ENCODE measurements around the gene NCBP1. TPM values are rescaled to one million over a fixed set of nuclear protein-coding genes. Genes with fewer than 3 reads are reported as not detected.
A peak's percentile ranks its signal among the peaks of the same experiment; 100 is the strongest.

NCBP1 gene
- polyA plus RNA-seq, 2 of the 4 experiments (the other 2 are of a cell fraction), result 31.8 to 48.2 TPM

- Histone ChIP-seq H3K4me1 (no peaks in the 10 kb centered on the region), H3K9me3 (no peaks in the 10 kb centered on the region), H3K4me2 (no peak overlapping the region), H3K27ac (no peak overlapping the region), H3K4me3 (no peak overlapping the region)
- ATAC-seq (no peak), FAIRE-seq (no peak), DNase-seq (ENCODE audit: low read depth in 1 of 2, low spot score in 1 of 2) (no peak)
- ChIA-PET CTCF (no interaction called here), POLR2A (no interaction called here)
- no peak for TF ChIP-seq RFX5 (IDR thresholded peaks at IDR 0.05)
- 88% methylated on average over 3 of the region's 3 CpGs for WGBS (ENCODE audit: missing lambda C conversion rate)
Observed at GRCh38 chr9:97651646-97652045, 18.0 kb downstream of the NCBP1 start.

GRCh38 chr9:97658707-97659106, 25.1 kb downstream of the NCBP1 start:
- TF ChIP-seq MAFK (IDR thresholded peaks at IDR 0.05; ENCODE audit: partially characterized antibody), result peak; percentile 85
- TF ChIP-seq, protein P1, sequence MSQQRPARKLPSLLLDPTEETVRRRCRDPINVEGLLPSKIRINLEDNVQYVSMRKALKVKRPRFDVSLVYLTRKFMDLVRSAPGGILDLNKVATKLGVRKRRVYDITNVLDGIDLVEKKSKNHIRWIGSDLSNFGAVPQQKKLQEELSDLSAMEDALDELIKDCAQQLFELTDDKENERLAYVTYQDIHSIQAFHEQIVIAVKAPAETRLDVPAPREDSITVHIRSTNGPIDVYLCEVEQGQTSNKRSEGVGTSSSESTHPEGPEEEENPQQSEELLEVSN (IDR thresholded peaks at IDR 0.05; ENCODE audit: borderline replicate concordance, low read depth), result no peak
- TF ChIP-seq ESRRA (IDR thresholded peaks at IDR 0.05; ENCODE audit: borderline replicate concordance, low read length), result no peak
- TF ChIP-seq, protein P2, sequence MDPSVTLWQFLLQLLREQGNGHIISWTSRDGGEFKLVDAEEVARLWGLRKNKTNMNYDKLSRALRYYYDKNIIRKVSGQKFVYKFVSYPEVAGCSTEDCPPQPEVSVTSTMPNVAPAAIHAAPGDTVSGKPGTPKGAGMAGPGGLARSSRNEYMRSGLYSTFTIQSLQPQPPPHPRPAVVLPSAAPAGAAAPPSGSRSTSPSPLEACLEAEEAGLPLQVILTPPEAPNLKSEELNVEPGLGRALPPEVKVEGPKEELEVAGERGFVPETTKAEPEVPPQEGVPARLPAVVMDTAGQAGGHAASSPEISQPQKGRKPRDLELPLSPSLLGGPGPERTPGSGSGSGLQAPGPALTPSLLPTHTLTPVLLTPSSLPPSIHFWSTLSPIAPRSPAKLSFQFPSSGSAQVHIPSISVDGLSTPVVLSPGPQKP (IDR thresholded peaks at IDR 0.05; ENCODE audit: low read depth, low read length), result no peak
- TF ChIP-seq ZFP36 (IDR thresholded peaks at IDR 0.05; ENCODE audit: borderline replicate concordance, partially characterized antibody), result no peak
- CTCF ChIA-PET, result no interaction called here
- DNase-seq (ENCODE audit: low read depth in 1 of 2, low spot score in 1 of 2) (no peak), ATAC-seq (no peak), FAIRE-seq (peak; percentile 23)
- no peak overlapping the region for H3K4me3 ChIP-seq
- no peaks in the 10 kb centered on the region for H3K9me3 ChIP-seq
- no peak overlapping the region for H3K4me2 ChIP-seq
- no peak overlapping the region for H3K27ac ChIP-seq
- WGBS (ENCODE audit: missing lambda C conversion rate), result 63% methylated on average over 1 of the region's 1 CpG
- no peaks in the 10 kb centered on the region for H3K4me1 ChIP-seq
- POLR2A ChIA-PET, result no interaction called here

DNA sequence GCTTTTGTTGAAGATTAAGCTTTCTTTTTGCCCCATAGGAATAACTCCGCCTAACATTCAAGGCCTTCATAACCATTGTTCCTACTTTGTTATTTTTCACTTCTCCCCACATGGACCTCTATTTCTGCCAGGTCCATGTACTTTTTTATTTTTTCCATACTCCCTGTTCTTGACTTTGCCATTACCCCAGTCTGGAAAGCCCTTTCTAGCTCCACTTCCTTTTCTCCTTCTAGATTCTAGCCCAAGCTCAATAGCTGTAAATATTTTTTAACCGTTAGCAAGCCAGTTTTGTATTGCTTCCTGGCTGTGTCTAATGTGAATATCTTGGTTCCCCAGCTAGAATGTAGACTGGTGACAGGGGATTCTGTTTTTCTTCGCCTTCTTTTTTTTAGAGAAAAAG, 26.1 kb downstream of the NCBP1 start:
- Histone ChIP-seq H3K4me3 (no peak overlapping the region), H3K9me3 (no peaks in the 10 kb centered on the region), H3K27ac (no peak overlapping the region), H3K4me1 (no peaks in the 10 kb centered on the region), H3K4me2 (no peak overlapping the region)
- DNase-seq (ENCODE audit: low read depth in 1 of 2, low spot score in 1 of 2) (no peak), FAIRE-seq (no peak), ATAC-seq (no peak)
- POLR2A ChIA-PET, result interaction anchor here (1.3 kb wide), 1 partner anchor 26 kb away, joined by 6 read pairs; the partner anchor contains the start of genes NCBP1 and TSTD2
- CTCF ChIA-PET, result interaction anchor here (0.6 to 1.3 kb wide), 3 partner anchors 17 to 44 kb away, joined by 3 to 4 read pairs (median 3); no protein-coding TSS in a partner anchor
- 96% methylated on average over 3 of the region's 3 CpGs for WGBS (ENCODE audit: missing lambda C conversion rate)
- TF ChIP-seq BHLHE40 (IDR thresholded peaks at IDR 0.05; ENCODE audit: low read depth, low read length), result no peak
- TF ChIP-seq NFE2L2 (conservative IDR thresholded peaks at IDR 0.05; ENCODE audit: low read length), result no peak
- no peak for TF ChIP-seq FOSB (CRISPR knock-in tag; IDR thresholded peaks at IDR 0.05)
- no peak for TF ChIP-seq CBX2 (IDR thresholded peaks at IDR 0.05; ENCODE audit: borderline replicate concordance, low read depth)
- no peak for TF ChIP-seq PHF8 (IDR thresholded peaks at IDR 0.05; ENCODE audit: borderline replicate concordance, low read depth)
- TF ChIP-seq, protein P3, sequence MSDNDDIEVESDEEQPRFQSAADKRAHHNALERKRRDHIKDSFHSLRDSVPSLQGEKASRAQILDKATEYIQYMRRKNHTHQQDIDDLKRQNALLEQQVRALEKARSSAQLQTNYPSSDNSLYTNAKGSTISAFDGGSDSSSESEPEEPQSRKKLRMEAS (IDR thresholded peaks at IDR 0.05), result no peak
- TF ChIP-seq EHF (CRISPR knock-in tag; IDR thresholded peaks at IDR 0.05), result no peak
- no peak for TF ChIP-seq CHD2 (IDR thresholded peaks at IDR 0.05; ENCODE audit: low read length, partially characterized antibody)
- TF ChIP-seq, protein P4, sequence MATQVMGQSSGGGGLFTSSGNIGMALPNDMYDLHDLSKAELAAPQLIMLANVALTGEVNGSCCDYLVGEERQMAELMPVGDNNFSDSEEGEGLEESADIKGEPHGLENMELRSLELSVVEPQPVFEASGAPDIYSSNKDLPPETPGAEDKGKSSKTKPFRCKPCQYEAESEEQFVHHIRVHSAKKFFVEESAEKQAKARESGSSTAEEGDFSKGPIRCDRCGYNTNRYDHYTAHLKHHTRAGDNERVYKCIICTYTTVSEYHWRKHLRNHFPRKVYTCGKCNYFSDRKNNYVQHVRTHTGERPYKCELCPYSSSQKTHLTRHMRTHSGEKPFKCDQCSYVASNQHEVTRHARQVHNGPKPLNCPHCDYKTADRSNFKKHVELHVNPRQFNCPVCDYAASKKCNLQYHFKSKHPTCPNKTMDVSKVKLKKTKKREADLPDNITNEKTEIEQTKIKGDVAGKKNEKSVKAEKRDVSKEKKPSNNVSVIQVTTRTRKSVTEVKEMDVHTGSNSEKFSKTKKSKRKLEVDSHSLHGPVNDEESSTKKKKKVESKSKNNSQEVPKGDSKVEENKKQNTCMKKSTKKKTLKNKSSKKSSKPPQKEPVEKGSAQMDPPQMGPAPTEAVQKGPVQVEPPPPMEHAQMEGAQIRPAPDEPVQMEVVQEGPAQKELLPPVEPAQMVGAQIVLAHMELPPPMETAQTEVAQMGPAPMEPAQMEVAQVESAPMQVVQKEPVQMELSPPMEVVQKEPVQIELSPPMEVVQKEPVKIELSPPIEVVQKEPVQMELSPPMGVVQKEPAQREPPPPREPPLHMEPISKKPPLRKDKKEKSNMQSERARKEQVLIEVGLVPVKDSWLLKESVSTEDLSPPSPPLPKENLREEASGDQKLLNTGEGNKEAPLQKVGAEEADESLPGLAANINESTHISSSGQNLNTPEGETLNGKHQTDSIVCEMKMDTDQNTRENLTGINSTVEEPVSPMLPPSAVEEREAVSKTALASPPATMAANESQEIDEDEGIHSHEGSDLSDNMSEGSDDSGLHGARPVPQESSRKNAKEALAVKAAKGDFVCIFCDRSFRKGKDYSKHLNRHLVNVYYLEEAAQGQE (IDR thresholded peaks at IDR 0.05), result no peak
- no peak for TF ChIP-seq ZC3H11A (IDR thresholded peaks at IDR 0.05)
- no peak for TF ChIP-seq HMGXB4 (CRISPR knock-in tag; IDR thresholded peaks at IDR 0.05; ENCODE audit: borderline replicate concordance)
- TF ChIP-seq JUNB (IDR thresholded peaks at IDR 0.05), result no peak
- no peak for TF ChIP-seq RCOR1 (IDR thresholded peaks at IDR 0.05; ENCODE audit: low read depth, low read length)
- no peak for TF ChIP-seq HEYL (CRISPR knock-in tag; IDR thresholded peaks at IDR 0.05)
- no peak for TF ChIP-seq ZNF302 (CRISPR knock-in tag; IDR thresholded peaks at IDR 0.05)
- TF ChIP-seq KDM5A (IDR thresholded peaks at IDR 0.05), result no peak
- no peak for TF ChIP-seq CTCF (IDR thresholded peaks at IDR 0.05)

All from A549 (cell line).